Activated naive CD8-positive, alpha-beta T cell treated with anti-CD3 and anti-CD28 coated beads, Interleukin-2, amount 50 U/mL, for 24 hours (primary cell): ENCODE measurements around the gene NEDD8.

Experiments used
- ATAC-seq: fragments of 150-1000 bp; cut with Tn5 transposase; one replicate; pipeline ENCODE4 v1.10.0; 2021
- DNase-seq: peaks from one replicate; pipeline ENCODE4 v3.0.0; 2021
- H3K27ac Mint-ChIP-seq: one replicate; pipeline ENCODE4 v1.8.0; 2021; ENCODE audit warnings: mild to moderate bottlenecking, mixed read lengths
- H3K27me3 Mint-ChIP-seq: one replicate; pipeline ENCODE4 v1.8.0; 2021; ENCODE audit warnings: mixed read lengths
- H3K36me3 Mint-ChIP-seq: one replicate; pipeline ENCODE4 v1.8.0; 2021; ENCODE audit warnings: low read depth, mixed read lengths
- H3K4me1 Mint-ChIP-seq: one replicate; pipeline ENCODE4 v1.8.0; 2021; ENCODE audit warnings: mixed read lengths
- H3K4me3 Mint-ChIP-seq: one replicate; pipeline ENCODE4 v1.8.0; 2021; ENCODE audit warnings: mild to moderate bottlenecking, moderate library complexity, mixed read lengths
- H3K9me3 Mint-ChIP-seq: one replicate; pipeline ENCODE4 v1.8.0; 2021; ENCODE audit warnings: mixed read lengths

NEDD8 gene

DNA sequence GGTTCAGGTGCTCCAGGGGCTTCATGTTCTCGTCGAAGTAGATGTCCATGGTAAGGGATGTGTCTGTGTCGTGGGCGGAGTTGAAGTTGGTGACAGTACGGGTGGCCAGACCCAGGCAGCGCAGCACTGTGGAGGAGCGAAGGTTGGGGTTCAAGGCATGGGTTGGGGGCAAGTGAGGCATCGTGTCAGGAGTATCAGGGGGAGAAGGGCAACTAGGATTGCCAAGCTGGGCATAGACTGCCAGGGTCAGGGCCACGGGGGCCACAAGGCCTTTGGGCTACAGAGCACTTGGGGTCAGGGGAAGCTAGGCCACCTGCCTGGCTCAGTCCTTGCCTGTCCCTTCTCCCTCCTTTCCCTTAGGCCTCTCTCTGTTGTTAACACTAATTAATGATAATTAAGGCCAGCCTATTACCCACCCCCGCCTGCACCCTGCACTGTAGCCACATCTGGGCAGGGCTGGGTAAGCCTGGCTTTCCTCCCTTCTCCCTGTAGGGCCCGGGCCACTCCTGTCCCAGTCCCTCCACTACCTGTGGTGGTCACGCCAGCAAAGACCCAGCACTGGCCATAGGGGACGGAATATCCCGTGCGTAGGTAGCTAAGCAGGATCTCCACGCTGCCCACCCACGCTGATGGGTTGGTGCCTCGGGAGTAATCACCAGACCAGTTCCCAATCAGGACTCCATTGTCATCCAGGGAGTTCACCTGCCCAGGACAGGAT lies 26.5 kb upstream of the NEDD8 start:
- ATAC-seq: no peak
- no peak for DNase-seq
- H3K27me3 Mint-ChIP-seq: no peaks in the 10 kb centered on the region
- no peak overlapping the region for H3K27ac Mint-ChIP-seq
- peaks cover 3% of the 10 kb centered on the region for H3K36me3 Mint-ChIP-seq
- no peak overlapping the region for H3K4me3 Mint-ChIP-seq
- no peaks in the 10 kb centered on the region for H3K4me1 Mint-ChIP-seq
- H3K9me3 Mint-ChIP-seq: no peaks in the 10 kb centered on the region

DNA sequence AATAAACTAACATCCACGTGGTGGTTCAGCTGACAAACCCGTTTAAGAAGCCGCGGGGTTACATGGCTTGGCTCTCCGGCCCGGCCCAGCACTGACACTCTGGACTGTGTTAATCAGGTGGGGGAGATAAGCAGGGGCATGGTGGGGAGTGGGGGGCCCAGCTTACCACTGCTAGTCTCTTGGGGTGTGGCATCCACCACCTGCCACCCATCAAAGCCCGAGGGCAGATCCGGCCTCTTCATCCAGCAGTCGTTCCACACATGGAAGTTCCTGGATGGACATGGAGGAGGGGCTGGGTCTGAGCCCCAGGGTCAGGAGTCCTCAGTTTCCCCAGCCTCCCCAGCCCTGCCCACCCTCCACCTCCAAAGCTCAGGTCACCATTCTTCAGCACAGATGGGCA lies 26.0 kb upstream of the NEDD8 start:
- H3K4me3 Mint-ChIP-seq: no peak overlapping the region
- no peak overlapping the region for H3K27ac Mint-ChIP-seq
- no peaks in the 10 kb centered on the region for H3K9me3 Mint-ChIP-seq
- H3K27me3 Mint-ChIP-seq: no peaks in the 10 kb centered on the region
- H3K4me1 Mint-ChIP-seq: no peaks in the 10 kb centered on the region
- DNase-seq (no peak), ATAC-seq (no peak)
- H3K36me3 Mint-ChIP-seq: peaks cover 3% of the 10 kb centered on the region

DNA sequence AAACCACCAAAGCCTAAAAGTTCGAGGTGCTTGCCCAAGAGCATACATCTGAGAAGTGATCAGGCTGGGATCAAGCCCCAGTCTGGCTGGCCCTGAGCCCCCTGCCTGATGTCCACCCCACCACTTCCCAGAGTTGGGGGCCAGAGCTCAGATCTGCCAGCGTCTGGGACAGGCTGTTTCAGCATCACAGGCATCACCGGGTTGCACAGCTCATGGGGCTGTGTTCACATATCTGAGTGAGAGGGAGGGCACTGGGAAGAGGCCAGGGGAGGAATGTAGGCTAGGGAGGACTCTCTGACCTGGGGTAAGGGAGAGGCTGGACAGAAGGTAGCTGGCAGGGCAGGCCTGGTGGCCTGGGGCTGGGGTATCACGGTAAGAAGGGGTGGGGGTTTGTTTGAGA lies 24.8 kb upstream of the NEDD8 start:
- no peak for ATAC-seq
- Mint-ChIP-seq H3K4me1 (no peaks in the 10 kb centered on the region), H3K36me3 (peaks cover 1% of the 10 kb centered on the region), H3K27me3 (no peaks in the 10 kb centered on the region), H3K9me3 (no peaks in the 10 kb centered on the region), H3K4me3 (no peak overlapping the region), H3K27ac (no peak overlapping the region)
- no peak for DNase-seq

DNA sequence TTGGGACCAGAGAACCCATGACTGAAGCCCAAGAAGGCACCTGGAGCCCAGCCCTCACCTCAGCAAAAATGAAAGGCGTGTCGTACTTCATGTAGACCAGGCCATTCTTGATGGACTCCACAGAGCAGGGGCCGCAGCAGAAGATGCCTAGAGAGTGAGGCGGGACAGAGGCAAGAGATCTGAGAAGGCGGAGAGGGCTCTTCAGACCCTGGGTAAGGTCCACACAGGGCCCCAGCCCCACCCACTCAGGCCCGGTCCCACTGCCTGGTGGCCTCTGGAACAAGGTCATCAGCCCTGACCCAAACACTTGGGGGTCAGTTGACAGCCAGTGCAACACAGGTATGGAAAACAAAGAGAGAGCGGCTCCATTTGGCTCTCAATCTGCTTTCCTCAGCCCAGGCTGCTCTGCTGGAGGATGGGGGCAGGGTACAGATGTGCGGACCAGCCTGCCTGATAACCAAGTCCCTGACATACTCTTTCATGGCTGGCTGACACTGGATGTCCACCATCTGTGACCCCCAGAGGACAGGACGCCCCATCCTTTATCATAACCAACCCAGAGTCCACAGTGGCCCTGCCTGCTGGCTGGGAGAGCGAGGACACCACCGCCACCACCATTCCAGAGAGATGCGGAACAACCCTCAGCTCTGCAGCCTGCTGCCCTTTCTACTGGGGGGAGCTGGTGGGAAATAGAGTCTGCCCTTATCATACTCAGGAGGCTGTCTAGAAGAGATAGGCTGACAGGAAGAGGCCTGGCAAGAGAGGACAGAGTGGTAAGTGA lies 24.0 kb upstream of the NEDD8 start:
- no peak overlapping the region for H3K4me3 Mint-ChIP-seq
- no peaks in the 10 kb centered on the region for H3K27me3 Mint-ChIP-seq
- H3K36me3 Mint-ChIP-seq: peaks cover 1% of the 10 kb centered on the region
- H3K27ac Mint-ChIP-seq: no peak overlapping the region
- H3K9me3 Mint-ChIP-seq: no peaks in the 10 kb centered on the region
- DNase-seq: no peak
- peaks cover 5% of the 10 kb centered on the region for H3K4me1 Mint-ChIP-seq
- no peak for ATAC-seq

DNA sequence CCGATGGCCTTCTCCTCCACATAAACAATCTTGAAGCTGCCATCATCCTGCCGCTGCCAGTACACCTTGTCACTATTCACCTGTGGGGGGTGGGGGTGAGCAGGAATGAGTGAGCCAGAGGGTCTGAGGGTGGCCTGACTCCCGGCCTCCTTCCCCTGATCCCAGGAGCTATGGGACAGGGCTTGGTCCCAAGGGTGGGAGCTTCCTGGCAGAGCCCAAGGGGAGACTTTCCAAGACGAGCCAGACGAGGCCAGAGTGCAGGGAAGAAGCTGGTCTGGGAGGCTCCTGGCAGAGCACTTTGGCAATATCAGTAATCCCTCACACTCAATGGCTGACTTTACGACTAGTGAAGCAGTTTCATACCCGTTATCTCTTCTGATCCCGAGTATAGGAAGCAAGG lies 23.3 kb upstream of the NEDD8 start:
- Mint-ChIP-seq H3K4me3 (no peak overlapping the region), H3K4me1 (peaks cover 6% of the 10 kb centered on the region), H3K36me3 (no peaks in the 10 kb centered on the region), H3K27me3 (no peaks in the 10 kb centered on the region), H3K27ac (no peak overlapping the region), H3K9me3 (no peaks in the 10 kb centered on the region)
- DNase-seq (no peak), ATAC-seq (no peak)

DNA sequence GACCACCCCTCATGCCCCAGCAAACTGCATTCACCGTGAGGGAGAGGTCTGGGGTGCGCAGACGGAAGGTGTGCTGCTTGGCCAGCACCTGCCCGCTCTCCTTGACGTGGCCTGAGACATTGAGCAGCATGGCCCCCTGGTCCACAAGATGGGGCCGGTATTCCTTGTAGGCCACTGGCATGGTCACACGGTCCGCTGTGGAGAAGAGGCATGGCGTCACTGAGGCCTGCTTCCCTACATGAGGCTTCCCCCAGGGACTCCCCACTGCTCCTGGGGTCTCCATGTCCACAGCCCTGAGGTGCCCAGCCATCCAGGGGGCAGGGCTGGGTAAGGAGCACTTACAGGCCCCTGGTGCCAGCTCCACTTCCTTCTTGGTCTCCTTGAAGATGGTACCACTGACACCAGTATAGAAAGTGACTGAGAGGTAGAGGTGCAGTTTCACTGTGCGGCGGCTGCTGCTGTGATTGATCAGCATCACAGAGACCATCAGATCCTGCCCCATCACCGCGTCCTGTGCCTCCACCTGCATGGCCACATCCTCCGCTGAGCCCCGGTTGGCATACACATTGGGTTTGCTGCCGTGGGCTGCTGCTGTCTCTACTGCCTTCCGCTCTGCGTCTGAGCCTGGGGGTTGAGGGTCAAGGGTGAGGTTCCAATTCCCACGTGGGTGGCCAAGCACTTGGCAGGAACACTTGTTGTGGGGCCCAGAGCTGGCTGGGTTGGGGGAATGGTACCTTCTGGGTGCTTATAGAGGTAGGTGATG lies 22.6 kb upstream of the NEDD8 start:
- H3K4me1 Mint-ChIP-seq: peaks cover 10% of the 10 kb centered on the region
- ATAC-seq: no peak
- no peak overlapping the region for H3K27ac Mint-ChIP-seq
- no peaks in the 10 kb centered on the region for H3K9me3 Mint-ChIP-seq
- no peaks in the 10 kb centered on the region for H3K36me3 Mint-ChIP-seq
- no peak overlapping the region for H3K4me3 Mint-ChIP-seq
- DNase-seq: no peak
- H3K27me3 Mint-ChIP-seq: no peaks in the 10 kb centered on the region

DNA sequence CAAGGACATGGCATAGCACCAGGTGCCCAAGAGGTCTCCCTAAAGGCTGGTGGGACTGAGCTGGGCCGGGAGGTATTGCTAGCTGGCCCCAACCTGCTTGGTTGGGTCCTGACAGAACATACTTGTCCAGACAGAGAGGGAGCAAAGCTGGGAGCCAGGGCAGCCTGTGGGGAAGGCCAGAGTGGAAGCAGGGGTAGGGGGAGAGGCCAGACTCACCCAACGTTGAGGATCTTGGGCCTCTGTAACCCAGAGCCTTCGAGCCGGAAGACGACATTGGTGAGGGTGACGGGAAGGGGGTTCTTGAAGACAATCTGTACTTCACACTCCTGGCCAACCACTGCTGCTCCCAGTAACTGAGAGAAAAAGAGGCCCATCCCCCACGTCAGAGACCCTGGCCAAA lies 21.8 kb upstream of the NEDD8 start:
- no peak overlapping the region for H3K4me3 Mint-ChIP-seq
- H3K9me3 Mint-ChIP-seq: no peaks in the 10 kb centered on the region
- ATAC-seq (no peak), DNase-seq (no peak)
- H3K27ac Mint-ChIP-seq: no peak overlapping the region
- no peaks in the 10 kb centered on the region for H3K36me3 Mint-ChIP-seq
- H3K27me3 Mint-ChIP-seq: no peaks in the 10 kb centered on the region
- H3K4me1 Mint-ChIP-seq: peaks cover 13% of the 10 kb centered on the region

DNA sequence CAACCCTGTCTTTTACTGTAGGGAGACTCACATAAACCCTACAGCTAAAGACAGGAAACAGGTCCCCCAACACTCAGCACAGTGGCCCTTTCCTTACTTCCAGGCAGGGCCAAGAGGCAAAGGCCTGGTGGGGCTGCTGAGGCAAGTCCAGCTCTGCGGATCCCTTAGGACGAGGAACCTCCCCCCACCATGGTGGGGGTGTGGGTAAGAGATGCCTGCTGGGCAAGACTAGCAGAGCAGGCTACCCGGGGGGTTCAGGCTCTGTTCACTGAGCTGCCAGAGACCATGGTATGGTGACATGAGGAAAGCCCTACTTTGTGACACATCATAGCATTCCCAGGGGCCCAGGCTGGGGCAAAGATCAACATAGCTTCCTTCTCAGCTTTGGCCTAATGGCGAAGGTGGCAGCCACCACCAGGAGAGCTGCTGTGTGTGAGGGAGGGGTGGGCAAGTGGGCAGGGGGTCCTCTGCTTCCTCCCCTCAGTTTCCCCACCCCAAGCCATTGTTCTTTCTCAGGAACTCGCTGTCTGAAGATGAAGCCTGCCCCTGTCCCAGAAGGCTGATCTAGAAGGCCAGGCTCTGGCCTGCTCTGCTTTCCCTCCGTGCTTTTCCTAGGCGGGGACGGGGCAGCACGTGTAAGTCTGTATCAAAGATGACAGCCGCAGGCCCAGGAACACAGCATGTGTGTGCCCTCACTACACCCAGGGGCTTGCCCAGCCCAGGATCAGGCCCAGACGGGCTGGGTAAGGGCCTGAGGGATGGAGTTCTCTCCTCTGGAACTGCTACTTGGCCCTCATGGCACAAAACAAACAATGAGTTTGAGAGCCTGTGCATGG lies 20.3 kb upstream of the NEDD8 start:
- no peaks in the 10 kb centered on the region for H3K36me3 Mint-ChIP-seq
- H3K27me3 Mint-ChIP-seq: no peaks in the 10 kb centered on the region
- no peak overlapping the region for H3K27ac Mint-ChIP-seq
- DNase-seq (no peak), ATAC-seq (no peak)
- H3K4me3 Mint-ChIP-seq: no peak overlapping the region
- peaks cover 24% of the 10 kb centered on the region for H3K4me1 Mint-ChIP-seq
- no peaks in the 10 kb centered on the region for H3K9me3 Mint-ChIP-seq

DNA sequence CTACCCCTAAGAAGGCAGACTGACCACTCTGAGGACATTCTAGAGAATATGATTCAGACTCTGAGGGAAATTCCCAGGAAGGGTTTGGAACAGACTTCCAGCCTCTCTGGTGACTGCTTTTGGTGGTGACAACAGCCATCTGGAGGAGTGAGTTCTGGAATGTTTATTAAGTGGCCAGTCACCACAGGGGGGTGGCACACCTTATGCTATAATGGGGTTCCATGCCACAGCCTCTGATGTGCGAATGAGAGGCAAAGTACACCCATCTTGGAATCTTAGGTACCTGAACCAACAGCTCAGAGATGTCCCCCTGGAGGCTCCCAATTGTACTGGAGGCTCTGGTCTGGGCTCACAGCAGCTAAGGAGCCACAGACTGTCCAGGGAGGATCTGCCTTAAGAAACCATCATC lies 19.7 kb upstream of the NEDD8 start:
- Mint-ChIP-seq H3K4me1 (peaks cover 30% of the 10 kb centered on the region), H3K27ac (no peak overlapping the region), H3K27me3 (no peaks in the 10 kb centered on the region), H3K36me3 (no peaks in the 10 kb centered on the region), H3K4me3 (no peak overlapping the region), H3K9me3 (no peaks in the 10 kb centered on the region)
- ATAC-seq (no peak), DNase-seq (no peak)

DNA sequence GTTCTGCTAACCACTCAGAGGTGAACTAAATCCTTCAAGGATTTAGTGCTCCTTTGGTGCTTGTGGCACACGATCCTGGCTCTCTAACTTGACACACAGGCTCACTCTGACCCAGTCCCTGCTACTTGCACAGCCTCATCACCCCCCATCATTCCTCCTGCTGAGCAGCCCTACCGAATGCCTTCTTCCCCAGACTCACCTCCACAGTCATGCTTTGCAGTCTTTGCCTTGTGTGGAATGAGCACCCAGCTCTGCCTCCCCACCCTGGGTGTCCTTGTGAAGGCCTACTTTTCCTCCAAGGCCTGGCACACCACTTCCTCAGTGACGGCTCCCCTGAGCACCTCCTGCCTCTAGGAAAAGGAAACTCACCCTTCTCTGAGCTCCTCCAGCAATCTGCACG lies 18.2 kb upstream of the NEDD8 start:
- Mint-ChIP-seq H3K4me3 (no peak overlapping the region), H3K27me3 (no peaks in the 10 kb centered on the region), H3K27ac (peak overlapping the region; percentile 9), H3K36me3 (no peaks in the 10 kb centered on the region), H3K9me3 (no peaks in the 10 kb centered on the region), H3K4me1 (peaks cover 37% of the 10 kb centered on the region)
- DNase-seq (no peak), ATAC-seq (no peak)

DNA sequence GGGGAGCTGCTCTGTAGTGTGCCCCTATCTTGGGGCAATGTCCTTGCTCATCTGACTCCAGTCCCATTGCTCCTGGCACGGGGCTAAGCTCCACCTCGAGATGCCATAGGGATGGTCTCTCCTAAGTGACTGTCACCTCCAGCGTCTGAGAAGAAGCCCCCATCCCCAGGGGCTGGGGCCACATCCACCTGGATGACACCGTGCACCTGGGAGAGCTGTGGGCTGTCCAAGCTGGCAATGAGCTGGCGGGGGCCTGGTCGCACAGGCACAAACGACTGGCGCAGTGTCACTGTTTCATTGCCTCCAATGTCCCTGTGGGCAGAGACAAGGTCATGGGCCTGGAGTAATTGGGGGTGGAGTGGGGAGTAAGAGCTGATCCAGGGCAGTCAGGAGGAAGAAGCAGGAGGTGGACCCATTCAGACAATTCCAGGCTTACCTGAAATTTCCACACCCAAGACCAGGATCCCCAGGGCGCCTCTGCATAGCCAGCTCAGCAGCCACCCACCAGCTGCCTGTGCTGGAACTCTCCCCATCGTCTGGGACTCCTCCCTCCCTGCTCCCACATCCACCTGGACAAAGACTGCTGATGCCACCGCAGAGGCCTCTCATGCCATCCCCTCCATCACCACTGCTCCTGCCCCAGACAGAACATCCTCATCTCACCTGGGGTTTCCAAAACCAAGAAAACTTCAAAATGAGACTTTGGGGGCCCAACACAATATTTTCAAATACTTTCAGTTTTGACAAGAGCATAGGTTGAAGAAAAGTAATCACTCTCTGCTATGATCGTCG lies 17.3 kb upstream of the NEDD8 start:
- no peaks in the 10 kb centered on the region for H3K36me3 Mint-ChIP-seq
- peaks cover 40% of the 10 kb centered on the region for H3K4me1 Mint-ChIP-seq
- H3K4me3 Mint-ChIP-seq: no peak overlapping the region
- DNase-seq (no peak), ATAC-seq (no peak)
- no peaks in the 10 kb centered on the region for H3K27me3 Mint-ChIP-seq
- no peak overlapping the region for H3K27ac Mint-ChIP-seq
- no peaks in the 10 kb centered on the region for H3K9me3 Mint-ChIP-seq

DNA sequence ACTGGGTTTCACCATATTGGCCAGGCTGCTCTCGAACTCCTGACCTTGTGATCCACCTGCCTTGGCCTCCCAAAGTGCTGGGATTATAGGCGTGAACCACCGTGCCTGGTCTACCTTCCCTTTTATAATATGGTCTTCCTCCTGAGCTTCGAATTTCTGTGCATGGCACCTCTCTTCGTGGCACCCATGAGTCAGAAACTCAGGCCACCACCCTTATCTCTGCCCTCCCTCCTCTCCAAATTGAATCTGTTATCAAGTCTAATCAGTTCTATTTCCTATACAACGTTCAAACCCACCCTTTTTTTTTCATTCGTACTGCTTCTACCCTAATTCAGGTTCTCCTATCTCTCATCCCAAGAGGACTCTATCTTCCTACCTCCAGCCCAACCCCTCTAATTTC lies 15.3 kb upstream of the NEDD8 start:
- Mint-ChIP-seq H3K27me3 (no peaks in the 10 kb centered on the region), H3K27ac (peak overlapping the region; percentile 72), H3K9me3 (no peaks in the 10 kb centered on the region), H3K36me3 (no peaks in the 10 kb centered on the region), H3K4me1 (peaks cover 53% of the 10 kb centered on the region), H3K4me3 (peak overlapping the region; percentile 53)
- ATAC-seq (no peak), DNase-seq (no peak)

DNA sequence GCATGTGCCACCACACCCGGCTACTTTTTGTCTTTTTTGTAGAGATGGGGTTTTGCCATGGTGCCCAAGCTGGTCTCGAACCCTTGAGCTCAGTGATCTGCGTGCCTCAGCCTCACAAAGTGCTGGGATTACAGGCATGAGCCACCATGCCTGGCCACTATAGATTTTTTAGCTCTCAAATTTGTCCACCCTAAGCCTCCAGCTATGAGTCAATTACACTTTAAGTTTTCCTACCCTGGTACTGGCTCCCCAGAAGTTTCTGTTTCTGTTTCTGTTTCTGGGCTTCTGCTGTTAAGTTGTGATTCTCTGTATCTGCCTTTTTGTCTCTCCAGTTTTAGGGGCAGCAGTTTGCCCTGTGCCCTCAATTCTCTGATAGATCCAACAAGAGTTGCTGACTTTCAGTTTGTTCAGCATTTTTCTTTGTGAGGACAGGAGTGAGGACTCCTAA lies 14.6 kb upstream of the NEDD8 start:
- ATAC-seq: peak; percentile 34
- Mint-ChIP-seq H3K4me1 (peaks cover 57% of the 10 kb centered on the region), H3K36me3 (peaks cover 2% of the 10 kb centered on the region)

More for the DNA sequence above, 14.6 kb upstream of the NEDD8 start:
- no peak for DNase-seq
- no peaks in the 10 kb centered on the region for H3K9me3 Mint-ChIP-seq
- H3K27ac Mint-ChIP-seq: peak overlapping the region; percentile 91
- H3K27me3 Mint-ChIP-seq: no peaks in the 10 kb centered on the region
- peak overlapping the region; percentile 69 for H3K4me3 Mint-ChIP-seq
